Activated T-helper 1 cell treated with anti-CD3 and anti-CD28 coated beads, Interleukin-2, amount 50 U/mL, for 16 hours (primary cell): ENCODE measurements around the gene TIPARP.
"Not testable (repeated sequence)": the region's sequence is repeated elsewhere in the genome, so short reads cannot be mapped to it uniquely, and the experiment has no call there.

ENCODE experiments used
- DNase-seq, 2 donors: peaks; one replicate each; pipeline ENCODE4 v3.0.0-alpha.2; 2020; ENCODE audit warnings: low read depth in 1 of 2, low spot score in 1 of 2

The TIPARP gene

GRCh38 chr3:156710429-156710828 is 36.0 kb downstream of the TIPARP start:
- DNase-seq: no peak

- no peak for DNase-seq
Measured at GRCh38 chr3:156711113-156711512, 36.7 kb downstream of the TIPARP start.

- DNase-seq: not testable (repeated sequence)
Measured at GRCh38 chr3:156711944-156712343, 37.6 kb downstream of the TIPARP start.

- DNase-seq: no peak
Measured at GRCh38 chr3:156716105-156716862, 41.9 kb downstream of the TIPARP start.

DNA sequence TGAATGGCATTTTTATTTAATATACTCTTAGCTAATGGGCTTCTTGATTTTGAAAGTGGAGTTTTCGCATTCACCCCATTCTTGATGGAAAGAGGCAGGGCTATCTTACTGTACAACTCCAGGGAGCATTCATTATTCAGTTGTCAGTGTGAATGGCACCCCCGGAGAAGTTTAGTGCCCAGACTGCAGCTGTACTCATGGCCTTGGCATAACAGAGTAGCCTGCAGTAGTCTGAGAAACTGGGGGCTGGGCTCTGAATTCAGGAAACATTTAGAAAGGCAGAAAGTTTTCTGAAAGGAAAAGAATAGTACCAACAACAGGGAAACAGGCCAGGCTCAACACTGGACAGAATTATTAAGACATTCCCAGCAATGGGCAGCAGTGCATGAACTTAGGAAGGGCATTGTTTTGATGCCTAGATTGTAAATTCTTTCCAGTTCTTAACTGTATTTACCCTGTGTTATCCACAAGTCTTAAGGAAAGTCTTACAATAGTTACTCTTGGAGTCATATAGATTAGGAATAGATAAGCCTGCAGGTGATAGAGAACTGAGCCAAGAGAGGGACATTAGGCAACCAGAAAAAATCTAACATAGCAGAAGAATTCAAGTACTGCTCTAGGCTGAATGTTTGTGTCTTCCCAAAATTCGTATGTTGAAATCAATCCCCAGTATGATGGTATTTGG is 44.4 kb downstream of the TIPARP start:
- DNase-seq: no peak

DNA sequence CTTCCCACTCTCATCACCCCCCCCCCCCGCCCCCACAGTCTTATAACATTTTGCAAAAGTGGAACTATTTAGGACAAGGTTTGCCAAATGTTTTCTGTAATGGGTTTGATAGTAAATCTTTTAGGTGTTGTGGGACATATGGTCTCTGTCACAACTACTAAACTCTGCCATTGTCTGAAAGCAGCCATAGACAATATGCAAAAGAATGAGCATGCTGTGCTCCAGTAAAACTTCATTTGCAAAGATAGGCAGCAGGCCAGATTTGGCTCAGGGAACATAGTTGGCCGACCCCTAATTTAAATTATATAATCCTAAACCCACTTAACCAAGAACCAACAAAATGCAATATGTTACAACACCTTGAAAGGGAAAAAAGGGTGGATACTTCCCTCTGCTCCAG is 46.4 kb downstream of the TIPARP start:
- DNase-seq: no peak

- DNase-seq: no peak
Measured at GRCh38 chr3:156721687-156722618, 47.6 kb downstream of the TIPARP start.

- no peak for DNase-seq
Measured at GRCh38 chr3:156723182-156723619, 48.8 kb downstream of the TIPARP start.

DNA sequence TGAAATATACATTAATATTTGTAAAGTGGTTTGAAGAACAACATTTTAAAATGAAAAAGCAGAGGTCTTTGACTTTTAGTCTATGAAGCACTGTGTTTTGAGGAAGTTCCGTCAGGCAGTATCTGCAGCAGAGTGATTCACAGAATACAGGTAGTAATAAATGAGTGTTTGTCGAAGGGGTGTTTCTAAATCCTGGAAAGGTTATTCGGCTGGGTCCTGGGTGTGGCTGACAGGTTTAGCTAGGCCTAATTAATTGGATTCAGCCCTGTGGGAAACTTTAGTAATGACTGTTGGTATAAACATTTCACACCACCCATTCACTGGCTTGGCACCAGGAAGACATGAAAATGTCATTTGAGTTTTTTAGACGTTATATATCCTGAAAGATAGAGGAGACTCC is 51.3 kb downstream of the TIPARP start:
- DNase-seq: no peak

DNA sequence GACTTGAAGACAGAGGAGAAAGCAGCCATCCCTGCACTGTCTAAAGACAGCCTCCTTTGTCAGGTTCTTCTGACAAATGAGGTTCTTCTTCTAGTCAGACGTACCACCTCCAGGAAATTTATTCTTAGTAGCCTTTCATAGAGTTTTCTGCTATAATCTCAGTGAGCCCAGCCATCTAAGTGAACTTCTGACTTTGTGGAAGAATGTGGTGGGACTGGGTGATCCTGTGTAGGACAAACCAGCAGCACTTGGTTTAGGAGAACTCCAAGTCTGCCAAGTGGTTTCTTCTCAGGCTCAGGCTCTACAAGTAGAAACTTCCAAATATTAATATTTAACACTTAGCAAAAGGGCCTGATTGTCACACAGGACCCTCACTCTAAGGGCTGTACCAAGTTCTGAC is 52.1 kb downstream of the TIPARP start:
- no peak for DNase-seq

DNA sequence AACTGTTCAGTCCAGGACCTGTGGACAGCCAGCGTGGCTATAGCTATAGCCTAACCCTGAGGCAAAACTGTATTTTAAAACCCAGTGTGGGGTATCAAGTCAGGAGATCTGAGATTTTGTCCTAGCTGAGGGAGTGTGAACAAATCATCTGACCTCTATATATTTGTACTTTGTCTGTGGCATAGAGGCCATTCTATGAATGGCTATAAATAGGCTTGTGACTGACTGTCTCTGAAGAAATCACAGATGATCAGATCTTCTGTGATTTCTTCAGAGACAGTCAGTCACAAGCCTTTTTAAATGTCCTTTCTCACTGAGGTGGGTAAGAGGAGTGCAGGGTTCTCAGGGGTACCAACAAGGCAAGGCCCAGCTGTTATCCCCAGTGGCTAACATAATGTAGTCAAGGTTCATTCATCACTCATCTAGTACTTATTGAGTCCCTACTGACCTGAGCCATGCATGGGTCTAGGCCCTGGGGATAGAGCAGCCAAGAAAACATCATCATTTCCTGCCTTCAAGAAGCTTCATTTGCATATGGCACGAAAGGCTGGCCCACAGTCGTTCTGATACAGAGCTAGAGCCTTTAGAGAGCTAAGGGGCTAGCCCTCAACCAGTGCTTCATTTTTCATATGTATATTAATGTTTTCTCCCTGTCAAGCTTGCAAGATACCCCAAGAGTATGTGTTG is 53.3 kb downstream of the TIPARP start:
- DNase-seq: no peak

DNA sequence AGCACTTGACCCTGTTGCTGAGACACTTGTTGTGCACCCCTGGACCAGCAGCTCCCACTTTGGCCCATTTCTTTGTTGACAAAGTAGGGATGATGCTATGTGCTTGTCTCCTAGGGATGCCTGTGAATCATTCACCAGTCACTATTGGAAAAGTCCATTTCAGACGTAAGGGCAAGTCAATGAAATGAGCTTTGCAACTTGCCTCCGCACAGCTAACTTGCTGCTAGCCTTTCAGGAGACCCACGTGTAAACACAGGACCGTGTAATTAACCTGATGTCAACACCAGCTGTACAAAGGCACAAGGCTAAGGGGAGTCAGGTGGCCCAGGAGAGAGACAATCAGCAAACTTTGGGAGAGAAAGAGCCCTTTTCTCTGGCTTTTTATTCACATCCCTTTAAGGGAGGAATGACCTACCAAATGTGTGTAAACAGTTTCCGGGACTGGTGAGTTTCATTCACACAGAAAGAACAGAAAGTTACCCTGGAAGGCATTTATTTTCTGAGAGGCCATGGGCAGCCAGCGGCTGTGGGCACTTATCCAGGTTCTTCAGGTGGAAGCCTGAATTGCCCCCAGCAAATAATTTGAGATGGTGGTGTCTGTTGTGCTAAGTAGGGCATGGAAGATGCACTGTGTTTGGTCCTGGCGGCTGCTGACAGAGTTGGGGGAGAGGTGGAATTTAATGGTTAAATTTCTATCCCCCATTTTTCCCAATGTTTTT is 54.0 kb downstream of the TIPARP start:
- DNase-seq: no peak

DNA sequence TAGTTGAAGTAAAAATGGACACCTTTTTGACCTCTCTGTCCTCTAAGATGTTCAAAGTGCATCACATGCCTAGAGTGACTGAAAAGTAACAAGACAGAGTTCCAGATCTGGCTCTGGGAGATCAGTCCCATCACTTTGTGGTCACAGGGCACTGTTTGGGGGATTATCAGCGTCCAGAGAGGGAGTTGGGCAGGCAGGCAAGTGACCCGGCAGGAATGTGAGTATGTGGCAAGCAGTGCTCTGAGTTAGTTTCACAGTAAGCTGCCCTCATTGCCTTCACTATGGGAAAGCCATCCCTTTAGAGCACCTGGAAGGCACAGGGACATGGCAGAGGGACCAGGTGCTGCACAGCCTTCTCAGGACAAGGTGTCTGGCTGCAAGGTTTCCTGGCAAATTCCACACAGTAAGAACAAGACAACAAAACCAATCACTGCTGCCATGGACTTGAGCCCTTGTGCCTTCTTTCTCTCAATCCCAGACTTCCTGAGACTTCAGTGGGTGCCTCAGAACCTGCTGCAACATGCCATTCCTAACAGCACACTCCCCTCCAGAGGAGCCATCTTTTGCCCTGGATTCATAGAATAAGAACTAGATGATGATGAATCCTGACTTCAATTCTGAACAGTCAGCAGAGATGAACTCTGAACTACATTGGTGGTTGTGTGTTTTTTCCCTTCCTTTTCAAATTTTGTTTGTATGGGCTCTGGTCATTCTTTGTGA is 55.2 kb downstream of the TIPARP start:
- DNase-seq: no peak

DNA sequence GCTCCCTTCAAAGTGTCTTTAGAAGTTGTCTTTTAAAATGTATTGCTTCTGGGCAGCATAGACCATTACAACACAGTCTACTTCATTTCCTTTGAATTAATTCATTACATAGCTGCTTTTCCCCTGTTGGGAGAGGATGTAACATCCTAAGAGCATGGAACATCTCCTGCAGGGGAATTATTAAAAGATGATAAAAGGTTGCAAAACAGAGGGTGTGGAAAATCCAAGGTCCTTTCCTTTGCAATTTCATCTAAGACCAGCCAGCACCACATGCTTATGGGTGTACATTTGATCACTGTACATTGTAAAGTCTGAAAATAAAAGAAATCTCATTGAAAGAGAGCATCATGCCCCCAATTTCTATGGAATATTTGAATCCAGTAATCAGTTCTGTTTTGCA is 57.4 kb downstream of the TIPARP start:
- DNase-seq: no peak

DNA sequence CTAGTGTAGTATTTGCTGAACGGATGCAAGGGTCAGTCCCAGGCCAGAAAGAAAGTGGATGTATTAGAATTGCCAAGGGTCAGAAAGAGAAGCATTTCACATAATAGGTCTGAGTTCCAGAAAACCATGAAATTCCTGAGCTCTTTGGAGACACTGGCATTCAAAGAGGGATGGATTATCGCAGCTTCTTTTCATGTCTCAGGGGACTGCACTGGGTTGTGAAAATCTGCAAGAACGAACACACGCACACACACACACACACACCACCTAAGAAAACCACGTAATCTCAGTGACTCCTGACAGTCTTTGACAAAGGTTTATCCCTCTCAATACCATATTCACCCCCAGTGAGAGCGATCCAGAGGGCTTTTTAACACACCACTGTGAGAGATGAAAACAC is 57.9 kb downstream of the TIPARP start:
- no peak for DNase-seq

GRCh38 chr3:156732715-156733421 is 58.5 kb downstream of the TIPARP start:
- no peak for DNase-seq

DNA sequence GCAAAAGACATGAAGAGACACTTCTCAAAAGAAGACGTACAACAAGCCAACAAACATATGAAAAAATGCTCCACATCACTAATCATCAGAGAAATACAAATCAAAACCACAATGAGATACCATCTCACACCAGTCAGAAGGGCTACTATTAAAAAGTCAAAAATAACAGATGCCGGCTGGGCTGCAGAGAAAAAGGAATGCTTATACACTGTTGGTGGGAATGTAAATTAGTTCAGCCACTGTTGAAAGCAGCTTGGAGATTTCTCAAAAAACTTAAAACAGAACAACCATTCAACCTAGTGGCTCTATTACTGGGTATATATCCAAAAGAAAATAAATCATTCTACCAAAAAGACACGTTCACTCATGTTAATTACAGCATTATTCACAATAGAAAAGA is 60.3 kb downstream of the TIPARP start:
- DNase-seq: not testable (repeated sequence)

DNA sequence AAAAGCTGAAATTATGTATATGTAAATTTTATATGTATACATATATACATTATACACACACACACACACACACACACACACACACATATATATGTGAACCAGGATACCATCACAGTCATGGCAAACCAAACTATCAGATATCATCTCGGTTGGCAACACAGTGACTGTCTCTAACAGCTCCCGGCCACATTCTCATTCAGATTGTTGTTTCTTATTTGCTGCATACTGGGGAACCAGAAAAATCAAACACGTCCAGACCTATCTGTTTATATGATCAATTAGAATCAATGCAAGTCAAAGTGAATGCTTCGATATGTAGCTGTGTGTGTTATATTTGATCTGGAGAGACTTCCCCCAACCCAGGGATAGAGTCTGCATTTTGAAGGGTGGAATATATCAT is 61.1 kb downstream of the TIPARP start:
- no peak for DNase-seq

DNA sequence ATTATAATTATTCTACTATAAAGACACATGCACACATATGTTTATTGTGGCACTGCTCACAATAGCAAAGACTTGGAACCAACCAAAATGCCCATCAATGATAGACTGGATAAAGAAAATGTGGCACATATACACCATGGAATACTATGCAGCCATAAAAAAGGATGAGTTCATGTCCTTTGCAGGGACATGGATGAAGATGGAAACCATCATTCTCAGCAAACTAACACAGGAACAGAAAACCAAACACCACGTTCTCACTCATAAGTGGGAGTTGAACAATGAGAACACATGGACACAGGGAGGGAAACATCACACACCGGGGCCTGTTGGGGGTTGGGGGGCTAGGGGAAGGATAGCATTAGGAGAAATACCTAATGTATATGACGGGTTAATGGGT is 62.7 kb downstream of the TIPARP start:
- not testable (repeated sequence) for DNase-seq
